Lung (tissue), 16 donors: ENCODE measurements around the gene CENPA. TPM values are rescaled to one million over a fixed set of nuclear protein-coding genes. Genes with fewer than 3 reads are reported as not detected.
A peak's percentile ranks its signal among the peaks of the same experiment; 100 is the strongest.

ENCODE experiments used
- ATAC-seq: fragments of 200-7000 bp; cut with Tn5 transposase; one replicate; pipeline ENCODE4 v1.9.1; 2020; ENCODE audit warnings: moderate number of reproducible peaks; ENCODE audit not compliant: insufficient read depth, low FRiP score
- DNase-seq, 3 donors: peaks; one replicate each; pipeline ENCODE4 v3.0.0-alpha.2; 2013 to 2017
- H3K27ac ChIP-seq, 2 donors: one replicate each; pipeline ENCODE4 v1.5.1; 2013; ENCODE audit warnings: mild to moderate bottlenecking in 2 of 2, moderate library complexity in 2 of 2, control low read depth in 1 of 2, inconsistent platforms in 1 of 2, low read depth in 1 of 2, low read length in 1 of 2
- H3K27me3 ChIP-seq, 3 donors: one replicate each; pipeline ENCODE4 v1.5.1; 2013; ENCODE audit warnings: low read length in 2 of 3; ENCODE audit not compliant: control insufficient read depth in 3 of 3, insufficient read depth in 3 of 3
- H3K36me3 ChIP-seq, 4 donors: one replicate each; pipeline ENCODE4 v1.5.1; 2013; ENCODE audit warnings: low read length in 4 of 4, mild to moderate bottlenecking in 1 of 4, moderate library complexity in 1 of 4; ENCODE audit not compliant: control insufficient read depth in 4 of 4, insufficient read depth in 4 of 4
- H3K4me1 ChIP-seq, 5 donors: one replicate each; pipeline ENCODE4 v1.5.1; 2013; ENCODE audit warnings: low read length in 5 of 5, mild to moderate bottlenecking in 2 of 5, moderate library complexity in 1 of 5; ENCODE audit not compliant: control insufficient read depth in 5 of 5, insufficient read depth in 5 of 5
- H3K4me3 ChIP-seq: one replicate; pipeline ENCODE4 v1.5.1; 2013; ENCODE audit warnings: mild to moderate bottlenecking, control low read depth, moderate library complexity
- H3K9ac ChIP-seq, 2 donors: one replicate each; pipeline ENCODE4 v1.5.1; 2013; ENCODE audit warnings: low read length in 2 of 2, control low read depth in 1 of 2; ENCODE audit not compliant: insufficient read depth in 1 of 2
- H3K9me3 ChIP-seq, 4 donors: one replicate each; pipeline ENCODE4 v1.5.1; 2013; ENCODE audit warnings: low read length in 3 of 4, mild to moderate bottlenecking in 1 of 4, moderate library complexity in 1 of 4; ENCODE audit not compliant: control insufficient read depth in 4 of 4, insufficient read depth in 3 of 4
- CTCF ChIP-seq: IDR thresholded peaks from 2 replicates; pipeline ENCODE4 v1.5.1; 2012; ENCODE audit warnings: mild to moderate bottlenecking; ENCODE audit errors: control extremely low read depth, extremely low read depth
- WGBS, 2 donors: extraction: QIAGEN DNeasy Blood & Tissue Kit; methylation state at CpG; one replicate each; pipeline ENCODE4 v1.1.7; 2013; 5-methylcytosine and 5-hydroxymethylcytosine counted together
- long read RNA-seq, 5 donors: transcript quantifications; one replicate each; lab custom pipeline, GENCODE V29; 2026
- polyA plus RNA-seq, 2 donors: library from polyadenylated mRNA; stranded (reverse); fragments of 200-250 nt; gene quantifications; one replicate each; pipeline ENCODE4 v1.2.1, GENCODE V29; 2013
- total RNA-seq, 2 donors: library from RNA; depleted of rRNA in 1 of 2; stranded (reverse); fragments of >200 nt in 1 of 2; gene quantifications; one replicate each; pipeline ENCODE4 v1.2.1, GENCODE V29; 2014 to 2021
- donor health status: control.
- donor health status: control.
- donor health status: Bipolar disorder and iron deficiency.
- donor health status: healthy.
- donor health status: DM: yes; HTN: yes; CAD: no.

The CENPA gene
- 1 to 10 TPM in 1 of 2 donors, under 1 TPM in 1; 0.71 to 1.5 TPM for total RNA-seq
- polyA plus RNA-seq, result under 1 TPM; 0.94 to 0.96 TPM
- long read RNA-seq, donor 1, partial matches to known transcripts, result 7 of 15 reads
- long read RNA-seq, donor 1, other reads (novel, unspliced or antisense), result 0 of 15 reads
- long read RNA-seq, donor 2, partial matches to known transcripts, result 0 of 2 reads
- long read RNA-seq, donor 2, other reads (novel, unspliced or antisense), result 0 of 2 reads
- long read RNA-seq, donor 3, partial matches to known transcripts, result 0 of 3 reads
- long read RNA-seq, donor 3, other reads (novel, unspliced or antisense), result 0 of 3 reads
- long read RNA-seq, donor 4, partial matches to known transcripts, result 0 of 2 reads
- long read RNA-seq, donor 4, other reads (novel, unspliced or antisense), result 0 of 2 reads
- long read RNA-seq, donor 5, transcript CENPA-202 (5 exons, 1,452 nt), result major isoform, 8 of 14 reads
- long read RNA-seq, donor 5, partial matches to known transcripts, result 5 of 14 reads
- long read RNA-seq, donor 5, other reads (novel, unspliced or antisense), result 0 of 14 reads

- no peak for TF ChIP-seq CTCF
- Histone ChIP-seq H3K36me3 (peaks cover 0 to 3% (median 1%) of the 10 kb centered on the region in 4 donors), H3K27ac (no peak within 1 kb of the TSS), H3K9me3 (no peaks in the 10 kb centered on the region), H3K9ac (peak within 1 kb of the TSS; percentile 25 to 73), H3K4me1 (peaks cover 0 to 8% (median 5%) of the 10 kb centered on the region in 5 donors), H3K27me3 (no peaks in the 10 kb centered on the region), H3K4me3 (peak within 1 kb of the TSS; percentile 47)
- ATAC-seq, result peak; percentile 99
- peak; percentile 98 to 100 (median 100) for DNase-seq
- WGBS, 2 donors, result 1% methylated on average over 54 to 55 of the region's 55 CpGs
These were observed at the start of gene CENPA for GRCh38 chr2:26785431-26786206. CENPA (plus strand) TSS chr2:26786056; CDS start chr2:26786197, 141 bp downstream.

GRCh38 chr2:26737221-26737620 lies 48.6 kb upstream of the CENPA start:
- ATAC-seq, result no peak
- peaks cover 0 to 40% (median 20%) of the 10 kb centered on the region in 5 donors for H3K4me1 ChIP-seq
- no peaks in the 10 kb centered on the region for H3K9me3 ChIP-seq
- TF ChIP-seq CTCF, result no peak
- H3K27me3 ChIP-seq, result no peaks in the 10 kb centered on the region
- no peak overlapping the region for H3K4me3 ChIP-seq
- 87 to 89% methylated on average over 4 of the region's 4 CpGs for WGBS, 2 donors
- no peak overlapping the region for H3K9ac ChIP-seq
- no peak for DNase-seq
- no peaks in the 10 kb centered on the region for H3K36me3 ChIP-seq
- no peak overlapping the region for H3K27ac ChIP-seq

- no peak for DNase-seq
- peaks cover 0 to 28% (median 12%) of the 10 kb centered on the region in 5 donors for H3K4me1 ChIP-seq
- no peaks in the 10 kb centered on the region for H3K9me3 ChIP-seq
- no peak overlapping the region for H3K9ac ChIP-seq
- 56 to 72% methylated on average over 4 of the region's 4 CpGs for WGBS, 2 donors
- no peaks in the 10 kb centered on the region for H3K27me3 ChIP-seq
- ATAC-seq, result no peak
- no peaks in the 10 kb centered on the region for H3K36me3 ChIP-seq
- H3K27ac ChIP-seq, result no peak overlapping the region
- H3K4me3 ChIP-seq, result no peak overlapping the region
- TF ChIP-seq CTCF, result no peak
These were observed 47.4 kb upstream of the CENPA start for GRCh38 chr2:26738481-26738880.
